Effector memory CD8-positive, alpha-beta T cell (primary cell): ENCODE measurements around the gene UNC13B.

ENCODE experiments used
- ATAC-seq: fragments of 150-1000 bp; cut with Tn5 transposase; replicated peaks from 2 replicates; pipeline ENCODE4 v1.10.0; 2021; ENCODE audit warnings: mild to moderate bottlenecking, moderate library complexity
- DNase-seq, 3 experiments: peaks; one replicate each; pipeline ENCODE4 v3.0.0; 2021
- H3K27ac Mint-ChIP-seq, 2 donors: one replicate each; pipeline ENCODE4 v1.8.0; 2022; ENCODE audit warnings: mild to moderate bottlenecking in 2 of 2, mixed read lengths in 2 of 2, moderate library complexity in 2 of 2
- H3K27me3 Mint-ChIP-seq, 2 donors: one replicate each; pipeline ENCODE4 v1.8.0; 2022; ENCODE audit warnings: mixed read lengths in 2 of 2
- H3K36me3 Mint-ChIP-seq: one replicate; pipeline ENCODE4 v1.8.0; 2022; ENCODE audit warnings: mild to moderate bottlenecking, moderate library complexity, mixed read lengths; ENCODE audit not compliant: insufficient read depth
- H3K4me1 Mint-ChIP-seq, 2 donors: one replicate each; pipeline ENCODE4 v1.8.0; 2022; ENCODE audit warnings: low read depth in 2 of 2, mixed read lengths in 2 of 2
- H3K4me3 Mint-ChIP-seq, 2 donors: one replicate each; pipeline ENCODE4 v1.8.0; 2022; ENCODE audit warnings: mild to moderate bottlenecking in 2 of 2, mixed read lengths in 2 of 2, moderate library complexity in 2 of 2
- H3K9me3 Mint-ChIP-seq, 2 donors: one replicate each; pipeline ENCODE4 v1.8.0; 2022; ENCODE audit warnings: mixed read lengths in 2 of 2

UNC13B gene

GRCh38 chr9:35254984-35255857, 93.4 kb downstream of the UNC13B start:
- peaks cover 4 to 14% of the 10 kb centered on the region in 2 donors for H3K27me3 Mint-ChIP-seq
- ATAC-seq (no peak), DNase-seq (no peak)
- H3K4me3 Mint-ChIP-seq, result no peak overlapping the region
- H3K27ac Mint-ChIP-seq, result no peak overlapping the region
- H3K4me1 Mint-ChIP-seq, result no peaks in the 10 kb centered on the region
- no peaks in the 10 kb centered on the region for H3K9me3 Mint-ChIP-seq
- H3K36me3 Mint-ChIP-seq, result no peaks in the 10 kb centered on the region

- H3K36me3 Mint-ChIP-seq, result no peaks in the 10 kb centered on the region
- ATAC-seq (no peak), DNase-seq (no peak)
- H3K9me3 Mint-ChIP-seq, result no peaks in the 10 kb centered on the region
- H3K4me3 Mint-ChIP-seq, result no peak overlapping the region
- H3K27me3 Mint-ChIP-seq, result peaks cover 8 to 14% of the 10 kb centered on the region in 2 donors
- H3K4me1 Mint-ChIP-seq, result no peaks in the 10 kb centered on the region
- no peak overlapping the region for H3K27ac Mint-ChIP-seq
These were observed 96.3 kb downstream of the UNC13B start for GRCh38 chr9:35257986-35258659.

- DNase-seq (peak; percentile 18 to 27 (median 27)), ATAC-seq (peak; percentile 56)
- Mint-ChIP-seq H3K27me3 (peaks cover 8 to 19% of the 10 kb centered on the region in 2 donors), H3K4me3 (no peak overlapping the region), H3K36me3 (no peaks in the 10 kb centered on the region), H3K9me3 (no peaks in the 10 kb centered on the region), H3K4me1 (no peaks in the 10 kb centered on the region), H3K27ac (no peak overlapping the region)
These were observed 97.1 kb downstream of the UNC13B start for GRCh38 chr9:35258660-35259474.

- H3K4me3 Mint-ChIP-seq, result no peak overlapping the region
- no peak overlapping the region for H3K27ac Mint-ChIP-seq
- H3K36me3 Mint-ChIP-seq, result no peaks in the 10 kb centered on the region
- no peaks in the 10 kb centered on the region for H3K4me1 Mint-ChIP-seq
- DNase-seq (no peak), ATAC-seq (no peak)
- peaks cover 17 to 28% of the 10 kb centered on the region in 2 donors for H3K27me3 Mint-ChIP-seq
- H3K9me3 Mint-ChIP-seq, result no peaks in the 10 kb centered on the region
These were observed 98.4 kb downstream of the UNC13B start for GRCh38 chr9:35260186-35260585.

- Mint-ChIP-seq H3K4me3 (no peak overlapping the region), H3K9me3 (no peaks in the 10 kb centered on the region), H3K36me3 (no peaks in the 10 kb centered on the region), H3K27ac (no peak overlapping the region), H3K27me3 (peaks cover 17 to 28% of the 10 kb centered on the region in 2 donors), H3K4me1 (no peaks in the 10 kb centered on the region)
- DNase-seq (no peak), ATAC-seq (no peak)
These were observed 100.3 kb downstream of the UNC13B start for GRCh38 chr9:35262064-35262463.

GRCh38 chr9:35267710-35268109, 105.9 kb downstream of the UNC13B start:
- Mint-ChIP-seq H3K36me3 (no peaks in the 10 kb centered on the region), H3K4me1 (no peaks in the 10 kb centered on the region), H3K4me3 (no peak overlapping the region), H3K27me3 (peaks cover 31 to 48% of the 10 kb centered on the region in 2 donors), H3K9me3 (no peaks in the 10 kb centered on the region), H3K27ac (no peak overlapping the region)
- no peak for DNase-seq
- ATAC-seq, result no peak

GRCh38 chr9:35269919-35270318, 108.1 kb downstream of the UNC13B start:
- no peaks in the 10 kb centered on the region for H3K36me3 Mint-ChIP-seq
- peaks cover 19 to 42% of the 10 kb centered on the region in 2 donors for H3K27me3 Mint-ChIP-seq
- H3K27ac Mint-ChIP-seq, result no peak overlapping the region
- no peaks in the 10 kb centered on the region for H3K4me1 Mint-ChIP-seq
- ATAC-seq (no peak), DNase-seq (no peak)
- no peak overlapping the region for H3K4me3 Mint-ChIP-seq
- H3K9me3 Mint-ChIP-seq, result no peaks in the 10 kb centered on the region

- peaks cover 4 to 5% of the 10 kb centered on the region in 2 donors for H3K4me1 Mint-ChIP-seq
- ATAC-seq (no peak), DNase-seq (no peak)
- no peak overlapping the region for H3K27ac Mint-ChIP-seq
- H3K9me3 Mint-ChIP-seq, result no peaks in the 10 kb centered on the region
- peaks cover 16 to 39% of the 10 kb centered on the region in 2 donors for H3K27me3 Mint-ChIP-seq
- no peaks in the 10 kb centered on the region for H3K36me3 Mint-ChIP-seq
- no peak overlapping the region for H3K4me3 Mint-ChIP-seq
These were observed 109.8 kb downstream of the UNC13B start for GRCh38 chr9:35271637-35272036.

GRCh38 chr9:35272989-35273388, 111.2 kb downstream of the UNC13B start:
- Mint-ChIP-seq H3K9me3 (no peaks in the 10 kb centered on the region), H3K4me3 (no peak overlapping the region), H3K27ac (no peak overlapping the region), H3K27me3 (peaks cover 16 to 32% of the 10 kb centered on the region in 2 donors), H3K36me3 (no peaks in the 10 kb centered on the region), H3K4me1 (peaks cover 5 to 14% of the 10 kb centered on the region in 2 donors)
- ATAC-seq, result no peak
- DNase-seq, result no peak

- peaks cover 5 to 14% of the 10 kb centered on the region in 2 donors for H3K4me1 Mint-ChIP-seq
- H3K36me3 Mint-ChIP-seq, result no peaks in the 10 kb centered on the region
These were observed 111.8 kb downstream of the UNC13B start for GRCh38 chr9:35273591-35273990.

GRCh38 chr9:35274993-35275392, 113.2 kb downstream of the UNC13B start:
- Mint-ChIP-seq H3K4me3 (no peak overlapping the region), H3K36me3 (no peaks in the 10 kb centered on the region), H3K27me3 (peaks cover 13 to 18% of the 10 kb centered on the region in 2 donors), H3K9me3 (no peaks in the 10 kb centered on the region), H3K4me1 (peaks cover 5 to 14% of the 10 kb centered on the region in 2 donors), H3K27ac (no peak overlapping the region)
- no peak for DNase-seq
- ATAC-seq, result no peak

More at GRCh38 chr9:35273591-35273990, 111.8 kb downstream of the UNC13B start:
- Mint-ChIP-seq H3K27me3 (peaks cover 16 to 26% of the 10 kb centered on the region in 2 donors), H3K4me3 (no peak overlapping the region), H3K9me3 (no peaks in the 10 kb centered on the region), H3K27ac (no peak overlapping the region)
- no peak for ATAC-seq
- DNase-seq, result no peak

- DNase-seq (no peak), ATAC-seq (no peak)
- Mint-ChIP-seq H3K36me3 (no peaks in the 10 kb centered on the region), H3K4me1 (peaks cover 5 to 14% of the 10 kb centered on the region in 2 donors), H3K27me3 (no peaks in the 10 kb centered on the region), H3K27ac (no peak overlapping the region), H3K9me3 (no peaks in the 10 kb centered on the region), H3K4me3 (peak overlapping the region; percentile 65 to 75)
These were observed 115.3 kb downstream of the UNC13B start for GRCh38 chr9:35277171-35277520.

GRCh38 chr9:35277628-35278359, 116.0 kb downstream of the UNC13B start:
- DNase-seq, result no peak
- peaks cover 5 to 14% of the 10 kb centered on the region in 2 donors for H3K4me1 Mint-ChIP-seq
- no peaks in the 10 kb centered on the region for H3K36me3 Mint-ChIP-seq
- H3K4me3 Mint-ChIP-seq, result no peak overlapping the region
- no peaks in the 10 kb centered on the region for H3K27me3 Mint-ChIP-seq
- H3K27ac Mint-ChIP-seq, result no peak overlapping the region
- no peaks in the 10 kb centered on the region for H3K9me3 Mint-ChIP-seq
- ATAC-seq, result no peak
